GM19328 (cell line): Measurements from ENCODE around the gene ATXN2L.
"Not testable (repeated sequence)": the region's sequence is repeated elsewhere in the genome, so short reads cannot be mapped to it uniquely, and the experiment has no call there.

Source experiments
- ATAC-seq: cut with Tn5 transposase; IDR thresholded peaks from one replicate; pipeline ENCODE4 v1.9.1; 2021; ENCODE audit warnings: mild to moderate bottlenecking, moderate library complexity; ENCODE audit not compliant: unreplicated experiment

The ATXN2L gene, protein sequence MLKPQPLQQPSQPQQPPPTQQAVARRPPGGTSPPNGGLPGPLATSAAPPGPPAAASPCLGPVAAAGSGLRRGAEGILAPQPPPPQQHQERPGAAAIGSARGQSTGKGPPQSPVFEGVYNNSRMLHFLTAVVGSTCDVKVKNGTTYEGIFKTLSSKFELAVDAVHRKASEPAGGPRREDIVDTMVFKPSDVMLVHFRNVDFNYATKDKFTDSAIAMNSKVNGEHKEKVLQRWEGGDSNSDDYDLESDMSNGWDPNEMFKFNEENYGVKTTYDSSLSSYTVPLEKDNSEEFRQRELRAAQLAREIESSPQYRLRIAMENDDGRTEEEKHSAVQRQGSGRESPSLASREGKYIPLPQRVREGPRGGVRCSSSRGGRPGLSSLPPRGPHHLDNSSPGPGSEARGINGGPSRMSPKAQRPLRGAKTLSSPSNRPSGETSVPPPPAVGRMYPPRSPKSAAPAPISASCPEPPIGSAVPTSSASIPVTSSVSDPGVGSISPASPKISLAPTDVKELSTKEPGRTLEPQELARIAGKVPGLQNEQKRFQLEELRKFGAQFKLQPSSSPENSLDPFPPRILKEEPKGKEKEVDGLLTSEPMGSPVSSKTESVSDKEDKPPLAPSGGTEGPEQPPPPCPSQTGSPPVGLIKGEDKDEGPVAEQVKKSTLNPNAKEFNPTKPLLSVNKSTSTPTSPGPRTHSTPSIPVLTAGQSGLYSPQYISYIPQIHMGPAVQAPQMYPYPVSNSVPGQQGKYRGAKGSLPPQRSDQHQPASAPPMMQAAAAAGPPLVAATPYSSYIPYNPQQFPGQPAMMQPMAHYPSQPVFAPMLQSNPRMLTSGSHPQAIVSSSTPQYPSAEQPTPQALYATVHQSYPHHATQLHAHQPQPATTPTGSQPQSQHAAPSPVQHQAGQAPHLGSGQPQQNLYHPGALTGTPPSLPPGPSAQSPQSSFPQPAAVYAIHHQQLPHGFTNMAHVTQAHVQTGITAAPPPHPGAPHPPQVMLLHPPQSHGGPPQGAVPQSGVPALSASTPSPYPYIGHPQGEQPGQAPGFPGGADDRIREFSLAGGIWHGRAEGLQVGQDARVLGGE

DNA sequence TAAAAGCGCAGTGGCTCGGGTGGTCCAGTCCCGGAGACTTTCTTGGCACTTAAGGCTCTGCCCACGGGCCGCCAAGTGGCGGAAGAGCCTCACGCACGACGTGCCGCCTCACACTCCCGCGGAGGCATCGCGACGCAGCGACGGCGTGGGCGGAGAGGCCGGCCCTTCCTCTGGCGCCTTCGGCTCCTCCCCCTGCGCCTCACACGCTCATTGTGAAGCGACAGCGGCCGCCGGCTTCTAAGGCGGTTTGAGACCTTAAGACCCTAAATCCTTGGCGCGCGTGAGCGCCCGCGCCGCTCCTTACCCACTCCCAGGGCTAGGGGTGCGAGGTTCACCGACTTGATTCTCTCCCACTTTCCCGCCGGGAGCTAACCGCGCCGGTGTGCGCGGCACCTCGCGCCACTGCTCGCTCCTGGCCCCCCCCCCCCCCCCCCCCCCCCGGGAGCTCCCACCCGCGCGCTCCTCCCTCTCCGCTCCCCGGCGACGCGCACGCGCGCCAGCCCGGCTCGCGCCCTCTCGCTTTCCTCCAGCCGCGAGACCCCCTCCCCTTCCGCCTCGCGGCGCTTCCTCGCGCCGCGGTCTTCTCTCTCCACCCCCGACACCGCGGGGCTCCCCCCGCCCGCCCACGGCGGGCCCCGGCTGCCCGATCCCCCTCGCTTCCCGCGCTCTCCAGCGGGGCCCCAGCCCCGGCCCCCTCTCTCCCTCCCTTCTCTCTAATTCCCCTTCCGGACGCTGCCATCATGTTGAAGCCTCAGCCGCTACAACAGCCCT is at the start of gene ATXN2L:
ATXN2L (plus strand) TSS at position 480 of the 771 bp plus-strand sequence; CDS start at position 741, 261 bp downstream.
- peak; percentile 48 for ATAC-seq

GRCh38 chr16:28781697-28782096 is 41.1 kb upstream of the ATXN2L start:
- not testable (repeated sequence) for ATAC-seq

DNA sequence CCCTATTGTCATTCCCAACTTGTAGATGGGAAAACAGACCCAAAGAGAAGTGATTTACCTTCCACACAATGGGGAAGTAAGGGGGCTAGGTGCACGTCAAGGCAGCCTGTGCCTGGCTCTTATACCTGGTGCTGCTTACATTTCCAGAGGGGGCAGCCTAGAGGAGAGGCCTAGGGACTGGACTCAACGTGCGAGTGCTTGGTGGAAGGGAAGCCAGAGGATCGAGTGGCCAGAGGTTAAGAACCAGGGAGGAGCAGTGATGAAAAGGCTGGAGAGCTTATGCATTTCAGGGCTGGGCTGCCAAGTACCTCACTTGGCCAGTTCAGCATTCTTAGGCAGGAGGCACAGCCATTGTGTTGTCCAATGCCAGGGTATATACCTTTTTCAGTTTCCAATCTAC is 40.4 kb upstream of the ATXN2L start:
- not testable (repeated sequence) for ATAC-seq

DNA sequence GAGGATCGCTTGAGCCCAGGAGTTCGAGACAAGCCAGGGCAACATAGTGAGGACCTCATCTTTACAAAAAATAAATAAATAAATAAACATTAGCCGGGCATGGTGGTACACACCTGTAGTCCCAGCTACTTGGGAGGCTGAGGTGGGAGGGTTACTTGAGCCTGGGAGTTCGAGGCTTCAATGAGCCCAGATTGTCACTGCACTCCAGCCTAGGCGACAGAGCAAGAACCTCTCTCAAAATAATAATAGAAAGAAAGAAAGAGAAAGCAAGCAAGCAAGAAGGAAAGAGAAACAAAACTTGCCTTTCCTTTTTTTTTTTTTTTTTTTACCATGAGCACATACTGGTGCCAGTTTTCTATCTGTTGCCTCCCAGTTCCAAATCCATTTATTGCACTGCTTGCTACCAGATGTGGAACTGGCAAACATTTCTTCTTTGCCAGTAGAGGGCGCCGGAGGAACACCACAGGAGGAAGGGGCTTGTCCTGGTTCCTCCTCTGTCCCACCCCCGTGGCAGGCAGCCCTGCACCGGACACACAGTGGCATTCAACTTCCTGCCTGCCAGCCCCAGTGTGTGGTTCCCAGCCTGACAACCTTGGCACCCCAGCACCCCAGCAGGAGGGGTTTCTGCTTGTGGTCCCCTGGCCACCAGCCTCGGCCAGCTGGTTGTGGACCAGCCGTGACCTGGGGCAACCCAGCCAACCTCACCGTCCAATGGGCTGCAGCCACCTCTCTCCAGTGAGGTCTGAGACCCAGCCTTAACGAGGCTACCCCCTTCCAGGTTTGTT is 20.4 kb upstream of the ATXN2L start:
- ATAC-seq = not testable (repeated sequence)

DNA sequence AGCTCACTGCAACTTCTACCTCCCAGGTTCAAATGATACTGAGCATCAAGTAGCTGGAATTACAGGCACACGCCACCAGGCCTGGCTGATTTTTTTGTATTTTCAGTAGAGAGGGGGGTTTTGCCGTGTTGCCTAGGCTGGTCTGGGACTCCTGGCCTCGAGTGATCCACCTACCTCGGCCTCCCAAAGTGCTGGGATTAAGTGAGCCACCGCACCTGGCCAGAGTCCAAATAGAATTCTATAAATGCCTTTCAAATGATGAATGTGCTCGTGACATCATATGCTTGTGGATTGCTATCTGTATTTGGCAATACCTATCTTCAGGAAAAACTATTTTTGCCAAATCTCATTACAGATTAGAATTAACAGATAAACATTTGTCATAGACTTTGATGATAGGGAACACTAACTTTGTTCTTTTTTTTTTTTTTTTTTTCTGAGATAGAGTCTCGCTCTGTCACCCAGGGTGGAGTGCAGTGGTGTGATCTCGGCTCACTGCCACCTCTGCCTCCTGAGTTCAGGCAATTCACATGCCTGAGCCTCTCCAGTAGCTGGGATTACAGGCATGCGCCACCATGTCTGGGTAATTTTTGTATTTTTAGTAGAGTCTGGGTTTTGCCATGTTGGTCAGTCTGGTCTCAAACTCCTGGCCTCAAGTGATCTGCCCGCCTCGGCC is 15.2 kb upstream of the ATXN2L start:
- not testable (repeated sequence) for ATAC-seq

DNA sequence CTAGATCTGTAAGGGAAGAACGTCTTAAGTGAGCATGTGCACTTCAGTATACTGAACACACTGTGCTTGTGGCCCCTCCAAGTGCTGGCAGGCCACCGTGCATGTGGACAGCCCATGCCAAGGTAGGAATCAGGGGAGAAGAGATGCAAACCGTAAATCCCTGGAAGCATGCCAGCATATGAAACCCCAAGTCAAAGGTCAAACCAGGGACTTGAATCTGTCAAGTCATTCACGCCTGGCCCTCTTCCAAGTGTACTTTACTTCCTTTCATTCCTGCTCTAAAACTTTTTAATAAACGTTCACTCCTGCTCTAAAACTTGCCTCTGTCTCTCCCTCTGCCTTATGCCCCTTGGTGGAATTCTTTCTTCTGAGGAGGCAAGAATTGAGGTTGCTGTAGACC is 2.8 kb upstream of the ATXN2L start:
- ATAC-seq = no peak

GRCh38 chr16:28820546-28820945 is 2.3 kb upstream of the ATXN2L start:
- ATAC-seq = not testable (repeated sequence)

GRCh38 chr16:28821874-28822519 is 802 bp upstream of the ATXN2L start:
- ATAC-seq = no peak

DNA sequence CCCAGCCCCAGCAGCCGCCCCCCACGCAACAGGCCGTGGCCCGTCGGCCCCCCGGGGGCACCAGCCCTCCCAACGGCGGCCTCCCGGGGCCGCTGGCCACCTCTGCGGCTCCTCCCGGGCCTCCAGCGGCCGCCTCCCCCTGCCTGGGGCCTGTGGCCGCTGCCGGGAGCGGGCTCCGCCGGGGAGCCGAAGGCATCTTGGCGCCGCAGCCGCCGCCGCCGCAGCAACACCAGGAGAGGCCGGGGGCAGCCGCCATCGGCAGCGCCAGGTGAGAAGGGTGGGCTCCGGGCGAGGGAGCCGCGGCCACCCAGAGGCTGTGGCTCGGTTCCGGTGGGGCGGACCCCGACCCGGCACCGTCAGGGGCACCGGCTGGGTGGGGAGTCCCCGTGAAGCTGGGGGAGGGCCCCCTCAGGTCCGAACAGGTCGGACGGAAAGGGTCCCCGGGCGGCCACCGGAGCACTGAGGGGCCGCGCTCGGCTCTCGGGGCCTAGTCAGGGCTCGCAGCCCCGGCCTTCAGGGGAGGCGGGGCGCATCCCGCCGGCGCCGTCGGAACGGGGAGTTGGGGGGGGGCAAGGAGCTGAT is 583 bp downstream of the ATXN2L start:
- ATAC-seq = peak; percentile 9

DNA sequence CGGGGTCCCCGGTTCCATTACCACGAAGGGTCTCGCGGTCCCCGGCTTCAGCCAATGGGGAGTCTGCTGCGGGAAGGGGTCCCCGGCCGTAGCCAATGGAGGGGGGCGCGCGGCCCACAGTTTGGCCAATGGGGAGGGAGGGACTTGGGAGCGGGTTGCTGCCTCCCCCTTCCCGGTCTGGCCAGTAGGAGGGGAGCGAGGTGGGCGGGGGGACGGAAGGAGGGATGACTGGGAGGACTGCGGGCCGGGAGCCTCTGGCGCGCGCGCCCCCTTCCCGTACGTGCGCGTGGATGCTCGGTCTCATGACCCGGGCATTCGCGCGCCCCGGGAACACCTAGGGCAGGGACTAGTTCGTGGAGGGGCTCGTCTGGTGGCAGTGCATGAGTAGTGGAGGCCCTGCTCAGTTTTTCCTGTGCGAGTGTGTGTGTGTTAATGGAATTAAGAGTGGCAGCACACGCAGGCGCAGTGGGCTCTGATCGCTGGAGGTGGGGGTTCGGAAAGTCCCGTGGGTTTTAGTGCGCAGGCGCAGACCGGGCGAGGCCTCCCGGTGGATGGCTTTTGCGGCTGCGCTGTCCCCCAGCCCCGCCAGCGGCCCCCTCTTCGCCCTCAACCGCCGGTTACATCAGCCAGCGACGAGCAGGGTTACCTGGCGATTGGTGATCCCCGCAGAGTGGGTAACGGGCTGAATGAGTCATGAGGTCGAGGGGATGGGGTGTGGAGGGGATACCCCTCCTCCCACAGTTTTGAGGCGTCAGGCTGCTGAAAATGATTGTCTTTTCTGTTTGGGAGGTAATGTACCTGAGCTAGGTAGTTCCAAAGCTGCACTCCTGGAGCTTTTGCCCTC is 1.3 kb downstream of the ATXN2L start:
- peak; percentile 61 for ATAC-seq

DNA sequence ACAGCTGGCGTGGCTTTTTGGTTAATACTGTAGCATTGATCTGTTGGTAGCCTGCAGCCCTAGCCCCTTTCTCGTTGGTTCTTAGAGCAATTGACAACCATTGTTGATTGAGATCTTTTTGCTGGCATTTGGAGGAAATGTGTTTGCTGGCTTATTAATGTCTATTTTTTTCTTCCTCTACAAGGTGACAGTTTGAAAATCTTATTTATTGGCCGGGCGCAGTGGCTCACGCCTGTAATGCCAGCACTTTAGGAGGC is 1.8 kb downstream of the ATXN2L start:
- ATAC-seq = no peak

- ATAC-seq = no peak
These were observed 3.3 kb downstream of the ATXN2L start for GRCh38 chr16:28826141-28826540.

GRCh38 chr16:28829747-28830146 is 6.9 kb downstream of the ATXN2L start:
- no peak for ATAC-seq

DNA sequence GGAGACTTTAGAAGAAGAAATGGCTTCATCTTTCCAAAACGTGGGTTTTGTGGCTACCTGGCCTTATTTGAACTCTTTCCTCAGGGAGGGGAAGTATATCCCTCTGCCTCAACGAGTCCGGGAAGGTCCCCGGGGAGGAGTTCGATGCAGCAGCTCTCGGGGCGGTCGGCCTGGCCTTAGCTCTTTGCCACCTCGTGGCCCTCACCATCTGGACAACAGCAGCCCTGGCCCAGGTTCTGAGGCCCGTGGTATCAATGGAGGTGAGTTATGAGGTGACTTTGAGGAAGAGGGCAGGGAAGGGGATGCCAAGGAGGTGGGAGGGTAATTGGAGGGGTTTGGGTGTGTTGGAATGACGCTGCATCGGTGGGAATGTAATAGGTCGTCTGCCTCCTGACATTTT is 7.7 kb downstream of the ATXN2L start:
- ATAC-seq = no peak

GRCh38 chr16:28834349-28834748 is 11.6 kb downstream of the ATXN2L start:
- ATAC-seq = no peak

DNA sequence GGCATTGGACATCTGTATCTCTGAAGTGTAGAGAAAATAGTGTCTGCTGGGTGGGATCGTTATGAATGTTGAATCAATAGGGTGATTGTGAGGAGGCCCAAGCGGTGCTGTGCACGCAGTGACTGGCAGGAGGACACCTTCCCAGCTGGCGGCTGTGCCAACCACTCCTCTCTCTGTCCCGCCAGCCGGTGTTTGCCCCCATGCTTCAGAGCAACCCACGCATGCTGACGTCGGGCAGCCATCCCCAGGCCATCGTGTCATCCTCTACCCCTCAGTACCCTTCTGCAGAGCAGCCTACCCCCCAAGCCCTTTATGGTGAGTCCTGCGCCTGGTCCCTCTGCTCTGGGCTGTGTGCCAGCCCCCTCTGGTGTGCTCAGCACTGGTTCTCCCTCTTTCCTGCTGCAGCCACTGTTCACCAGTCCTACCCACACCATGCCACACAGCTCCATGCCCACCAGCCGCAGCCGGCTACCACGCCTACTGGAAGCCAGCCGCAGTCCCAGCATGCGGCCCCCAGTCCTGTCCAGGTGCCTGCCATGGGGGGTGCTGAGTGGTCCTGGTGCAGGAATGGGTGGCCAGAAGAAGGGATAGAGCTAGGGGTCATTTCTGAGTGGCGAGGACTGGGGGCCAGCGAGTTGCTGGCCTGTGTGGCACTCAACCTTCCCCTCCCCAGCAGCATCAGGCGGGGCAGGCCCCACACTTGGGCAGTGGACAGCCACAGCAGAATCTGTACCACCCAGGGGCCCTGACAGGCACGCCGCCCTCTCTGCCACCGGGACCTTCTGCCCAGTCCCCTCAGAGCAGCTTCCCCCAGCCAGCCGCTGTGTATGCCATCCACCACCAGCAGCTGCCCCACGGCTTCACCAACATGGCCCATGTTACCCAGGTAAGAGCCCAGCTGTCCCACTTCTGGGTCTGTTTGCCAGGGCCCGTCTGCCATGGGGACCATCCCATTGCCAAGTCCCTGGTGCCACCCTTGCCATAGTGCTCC is 12.4 kb downstream of the ATXN2L start:
- no peak for ATAC-seq
